ENCODE measurements around the gene CTU2. TPM values are rescaled to one million over a fixed set of nuclear protein-coding genes. Genes with fewer than 3 reads are reported as not detected.

The CTU2 gene
- total and polyA plus RNA-seq, 8 donors: 9.7 to 19.8 (median 14.0) TPM

GRCh38 chr16:88661468-88661867 lies 44.8 kb upstream of the CTU2 start:
- DNase-seq: no peak
- TF ChIP-seq CTCF (IDR thresholded peaks at IDR 0.05): no peak
- H3K27me3 ChIP-seq: no peaks in the 10 kb centered on the region
- intact Hi-C loops (cut with DNase I): no loop called here
- peaks cover 0 to 35% of the 10 kb centered on the region in 2 donors for H3K4me1 ChIP-seq
- H3K36me3 ChIP-seq: peaks cover 0 to 27% of the 10 kb centered on the region in 2 donors
- no peaks in the 10 kb centered on the region for H3K9me3 ChIP-seq
- no peak for ATAC-seq
- H3K27ac ChIP-seq: no peak overlapping the region
- H3K4me3 ChIP-seq: peak overlapping the region in 1 of 2 donors; percentile 98

- ATAC-seq (peak; percentile 11), DNase-seq (peak in 1 of 4 donors; percentile 82)
- intact Hi-C loops (cut with DNase I): no loop called here
- Histone ChIP-seq H3K4me3 (peak overlapping the region; percentile 97 to 98), H3K27me3 (no peaks in the 10 kb centered on the region), H3K4me1 (peaks cover 0 to 35% of the 10 kb centered on the region in 2 donors), H3K27ac (peak overlapping the region; percentile 65 to 85), H3K9me3 (no peaks in the 10 kb centered on the region), H3K36me3 (peaks cover 0 to 18% of the 10 kb centered on the region in 2 donors)
- no peak for TF ChIP-seq CTCF (IDR thresholded peaks at IDR 0.05)
These were observed 44.0 kb upstream of the CTU2 start for GRCh38 chr16:88662222-88662842.

- peak within 1 kb of the TSS; percentile 65 to 85 for H3K27ac ChIP-seq
- peak within 1 kb of the TSS; percentile 97 to 98 for H3K4me3 ChIP-seq
- H3K36me3 ChIP-seq: peaks cover 0 to 11% of the 10 kb centered on the region in 2 donors
- H3K4me1 ChIP-seq: peaks cover 0 to 35% of the 10 kb centered on the region in 2 donors
- DNase-seq (peak; percentile 95 to 99 (median 96)), ATAC-seq (peak; percentile 98)
- no peaks in the 10 kb centered on the region for H3K27me3 ChIP-seq
- TF ChIP-seq CTCF (IDR thresholded peaks at IDR 0.05): no peak
- H3K9me3 ChIP-seq: no peaks in the 10 kb centered on the region
- intact Hi-C loops (cut with DNase I): no loop called here
These were observed 43.3 kb upstream of the CTU2 start, which contains the start of gene MVD for GRCh38 chr16:88662843-88663606. MVD (minus strand) TSS chr16:88663091; CDS start chr16:88663080, 11 bp downstream.

GRCh38 chr16:88665148-88665547 lies 41.2 kb upstream of the CTU2 start:
- ATAC-seq: no peak
- intact Hi-C loops (cut with DNase I): no loop called here

More at GRCh38 chr16:88665148-88665547, 41.2 kb upstream of the CTU2 start:
- Histone ChIP-seq H3K36me3 (no peaks in the 10 kb centered on the region), H3K4me3 (no peak overlapping the region), H3K4me1 (peaks cover 0 to 35% of the 10 kb centered on the region in 2 donors), H3K27me3 (no peaks in the 10 kb centered on the region), H3K27ac (no peak overlapping the region), H3K9me3 (no peaks in the 10 kb centered on the region)
- no peak for DNase-seq
- no peak for TF ChIP-seq CTCF (IDR thresholded peaks at IDR 0.05)
